Measurements from ENCODE around the gene KREMEN2.
"Not testable (repeated sequence)": the region's sequence is repeated elsewhere in the genome, so short reads cannot be mapped to it uniquely, and the experiment has no call there.

KREMEN2 gene

DNA sequence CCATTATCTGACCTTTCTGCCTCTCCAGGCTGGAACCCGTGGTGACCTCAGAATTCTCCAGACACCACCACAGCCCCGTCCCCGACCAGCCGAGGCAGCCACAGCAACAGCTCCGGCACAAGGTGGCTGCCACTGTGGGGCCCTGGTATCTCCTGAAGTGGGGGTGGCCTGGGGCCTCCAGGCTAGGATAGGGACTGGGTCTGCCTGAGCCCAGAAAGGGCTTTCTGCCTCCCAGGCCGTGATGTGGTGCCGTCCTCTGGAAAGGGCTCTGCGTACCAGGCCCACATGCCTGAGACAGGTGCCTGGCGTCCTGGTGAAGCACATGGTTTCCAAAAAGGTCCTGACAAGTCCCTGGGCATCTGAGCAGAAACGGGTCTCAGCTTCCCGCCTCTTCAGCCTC lies 35.3 kb upstream of the KREMEN2 start:
- Histone ChIP-seq H2AFZ (no peak overlapping the region), H3K4me1 (no peaks in the 10 kb centered on the region), H3K9me3 (ENCODE audit: control insufficient read depth, low read length) (no peaks in the 10 kb centered on the region), H3K4me2 (ENCODE audit: low read length) (no peak overlapping the region), H3K4me3 (ENCODE audit: low read depth, low read length) (no peak overlapping the region), H3K27ac (no peak overlapping the region), H3K79me2 (peaks cover 39% of the 10 kb centered on the region), H3K27me3 (ENCODE audit: control insufficient read depth, insufficient read depth, low read length) (no peaks in the 10 kb centered on the region), H3K36me3 (ENCODE audit: control insufficient read depth, insufficient read depth, low read length) (no peaks in the 10 kb centered on the region), H3K9ac (no peak overlapping the region)
- TF ChIP-seq, protein P1, sequence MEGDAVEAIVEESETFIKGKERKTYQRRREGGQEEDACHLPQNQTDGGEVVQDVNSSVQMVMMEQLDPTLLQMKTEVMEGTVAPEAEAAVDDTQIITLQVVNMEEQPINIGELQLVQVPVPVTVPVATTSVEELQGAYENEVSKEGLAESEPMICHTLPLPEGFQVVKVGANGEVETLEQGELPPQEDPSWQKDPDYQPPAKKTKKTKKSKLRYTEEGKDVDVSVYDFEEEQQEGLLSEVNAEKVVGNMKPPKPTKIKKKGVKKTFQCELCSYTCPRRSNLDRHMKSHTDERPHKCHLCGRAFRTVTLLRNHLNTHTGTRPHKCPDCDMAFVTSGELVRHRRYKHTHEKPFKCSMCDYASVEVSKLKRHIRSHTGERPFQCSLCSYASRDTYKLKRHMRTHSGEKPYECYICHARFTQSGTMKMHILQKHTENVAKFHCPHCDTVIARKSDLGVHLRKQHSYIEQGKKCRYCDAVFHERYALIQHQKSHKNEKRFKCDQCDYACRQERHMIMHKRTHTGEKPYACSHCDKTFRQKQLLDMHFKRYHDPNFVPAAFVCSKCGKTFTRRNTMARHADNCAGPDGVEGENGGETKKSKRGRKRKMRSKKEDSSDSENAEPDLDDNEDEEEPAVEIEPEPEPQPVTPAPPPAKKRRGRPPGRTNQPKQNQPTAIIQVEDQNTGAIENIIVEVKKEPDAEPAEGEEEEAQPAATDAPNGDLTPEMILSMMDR (IDR thresholded peaks at IDR 0.05): no peak

DNA sequence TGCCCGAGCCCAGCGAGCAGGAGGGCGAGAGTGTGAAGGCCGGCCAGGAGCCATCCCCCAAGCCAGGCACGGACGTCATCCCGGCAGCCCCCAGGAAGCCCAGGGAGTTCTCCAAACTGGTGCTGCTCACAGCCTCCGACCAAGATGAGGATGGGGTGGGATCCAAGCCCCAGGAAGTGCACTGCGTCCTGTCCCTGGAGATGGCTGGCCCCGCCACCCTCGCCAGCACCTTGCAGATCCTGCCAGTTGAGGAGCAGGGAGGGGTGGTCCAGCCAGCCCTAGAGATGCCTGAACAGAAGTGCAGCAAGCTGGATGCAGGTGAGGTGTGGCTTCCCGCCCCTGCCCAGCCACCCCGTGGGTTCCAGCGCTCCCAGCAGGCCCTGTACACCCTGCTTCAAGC lies 34.4 kb upstream of the KREMEN2 start:
- no peaks in the 10 kb centered on the region for H3K36me3 ChIP-seq (ENCODE audit: control insufficient read depth, insufficient read depth, low read length)
- H3K9ac ChIP-seq: no peak overlapping the region
- no peak overlapping the region for H3K27ac ChIP-seq
- H3K79me2 ChIP-seq: peaks cover 38% of the 10 kb centered on the region
- no peaks in the 10 kb centered on the region for H3K9me3 ChIP-seq (ENCODE audit: control insufficient read depth, low read length)
- no peaks in the 10 kb centered on the region for H3K4me1 ChIP-seq
- H3K27me3 ChIP-seq (ENCODE audit: control insufficient read depth, insufficient read depth, low read length): no peaks in the 10 kb centered on the region
- no peak overlapping the region for H3K4me3 ChIP-seq (ENCODE audit: low read depth, low read length)
- H3K4me2 ChIP-seq (ENCODE audit: low read length): no peak overlapping the region
- H2AFZ ChIP-seq: no peak overlapping the region
- TF ChIP-seq, protein P1 (IDR thresholded peaks at IDR 0.05): no peak

DNA sequence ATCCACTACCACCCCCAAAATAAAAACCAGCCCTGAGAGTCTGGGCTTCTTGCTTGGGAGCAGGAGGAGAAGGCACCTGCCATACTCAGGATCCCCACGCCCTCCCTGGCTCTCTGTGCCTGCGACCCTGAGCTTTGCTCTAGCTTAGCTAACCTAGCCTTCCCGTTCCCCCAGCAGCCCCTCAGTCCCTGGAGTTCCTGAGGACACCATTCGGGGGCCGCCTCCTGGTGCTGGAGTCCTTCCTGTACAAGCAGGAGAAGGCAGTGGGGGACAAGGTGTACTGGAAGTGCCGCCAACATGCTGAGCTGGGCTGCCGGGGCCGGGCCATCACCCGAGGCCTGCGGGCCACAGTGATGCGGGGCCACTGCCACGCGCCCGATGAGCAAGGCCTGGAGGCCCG lies 33.8 kb upstream of the KREMEN2 start:
- Histone ChIP-seq H3K27ac (no peak overlapping the region), H3K4me1 (no peaks in the 10 kb centered on the region), H3K9ac (no peak overlapping the region), H3K79me2 (peaks cover 38% of the 10 kb centered on the region), H2AFZ (no peak overlapping the region), H3K4me3 (ENCODE audit: low read depth, low read length) (no peak overlapping the region), H3K4me2 (ENCODE audit: low read length) (no peak overlapping the region), H3K36me3 (ENCODE audit: control insufficient read depth, insufficient read depth, low read length) (no peaks in the 10 kb centered on the region), H3K9me3 (ENCODE audit: control insufficient read depth, low read length) (no peaks in the 10 kb centered on the region), H3K27me3 (ENCODE audit: control insufficient read depth, insufficient read depth, low read length) (no peaks in the 10 kb centered on the region)
- TF ChIP-seq, protein P1 (IDR thresholded peaks at IDR 0.05): no peak

DNA sequence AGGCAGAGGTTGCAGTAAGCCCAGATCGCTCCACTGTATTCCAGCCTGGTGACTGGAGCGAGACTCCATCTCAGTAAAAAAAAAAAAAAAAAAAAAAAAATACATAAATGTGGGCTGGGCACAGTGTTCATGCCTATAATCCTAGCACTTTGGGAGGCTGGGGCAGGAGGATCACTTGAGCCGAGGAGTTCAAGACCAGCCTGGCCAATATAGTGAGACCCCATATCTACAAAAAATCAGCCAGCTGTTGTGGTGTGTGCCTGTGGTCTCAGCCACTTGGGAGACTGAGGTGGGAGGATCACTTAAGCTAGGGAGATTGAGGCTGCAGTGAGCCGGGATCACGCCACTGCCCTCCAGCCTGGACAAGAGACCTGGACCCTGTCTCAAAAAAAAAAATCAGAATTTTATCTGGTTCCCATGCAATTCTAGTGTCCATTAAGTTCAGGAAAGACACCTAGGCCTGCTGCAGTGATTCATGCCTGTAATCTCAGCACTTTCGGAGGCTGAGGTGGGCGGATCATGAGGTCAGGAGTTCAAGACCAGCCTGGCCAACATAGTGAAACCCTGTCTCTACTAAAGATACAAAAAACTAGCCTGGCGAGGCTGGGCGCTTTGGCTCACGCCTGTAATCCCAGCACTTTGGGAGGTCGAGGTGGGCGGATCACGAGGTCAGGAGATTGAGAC lies 32.7 kb upstream of the KREMEN2 start:
- H3K9ac ChIP-seq; H2AFZ ChIP-seq; H3K4me1 ChIP-seq; H3K4me2 ChIP-seq (ENCODE audit: low read length); H3K27ac ChIP-seq; H3K4me3 ChIP-seq (ENCODE audit: low read depth, low read length); H3K36me3 ChIP-seq (ENCODE audit: control insufficient read depth, insufficient read depth, low read length); H3K27me3 ChIP-seq (ENCODE audit: control insufficient read depth, insufficient read depth, low read length); H3K9me3 ChIP-seq (ENCODE audit: control insufficient read depth, low read length): not testable (repeated sequence)
- H3K79me2 ChIP-seq: peaks cover 38% of the 10 kb centered on the region

DNA sequence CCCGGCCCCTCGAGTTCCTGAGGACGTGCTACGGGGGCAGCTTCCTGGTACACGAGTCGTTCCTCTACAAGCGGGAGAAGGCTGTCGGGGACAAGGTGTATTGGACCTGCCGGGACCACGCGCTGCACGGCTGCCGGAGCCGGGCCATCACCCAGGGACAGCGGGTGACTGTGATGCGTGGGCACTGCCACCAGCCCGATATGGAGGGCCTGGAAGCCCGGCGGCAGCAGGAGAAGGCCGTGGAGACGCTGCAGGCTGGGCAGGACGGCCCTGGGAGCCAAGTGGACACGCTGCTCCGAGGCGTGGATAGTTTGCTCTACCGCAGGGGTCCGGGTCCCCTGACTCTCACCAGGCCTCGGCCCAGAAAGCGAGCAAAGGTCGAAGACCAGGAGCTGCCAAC lies 30.9 kb upstream of the KREMEN2 start:
- H2AFZ ChIP-seq: no peak overlapping the region
- no peaks in the 10 kb centered on the region for H3K36me3 ChIP-seq (ENCODE audit: control insufficient read depth, insufficient read depth, low read length)
- TF ChIP-seq, protein P1 (IDR thresholded peaks at IDR 0.05): no peak
- no peak overlapping the region for H3K4me3 ChIP-seq (ENCODE audit: low read depth, low read length)
- H3K9me3 ChIP-seq (ENCODE audit: control insufficient read depth, low read length): no peaks in the 10 kb centered on the region
- H3K4me1 ChIP-seq: no peaks in the 10 kb centered on the region
- H3K27ac ChIP-seq: no peak overlapping the region
- H3K4me2 ChIP-seq (ENCODE audit: low read length): no peak overlapping the region
- H3K27me3 ChIP-seq (ENCODE audit: control insufficient read depth, insufficient read depth, low read length): no peaks in the 10 kb centered on the region
- peaks cover 30% of the 10 kb centered on the region for H3K79me2 ChIP-seq
- H3K9ac ChIP-seq: no peak overlapping the region
